Measurements from ENCODE around the gene TMEM184B.

DNA sequence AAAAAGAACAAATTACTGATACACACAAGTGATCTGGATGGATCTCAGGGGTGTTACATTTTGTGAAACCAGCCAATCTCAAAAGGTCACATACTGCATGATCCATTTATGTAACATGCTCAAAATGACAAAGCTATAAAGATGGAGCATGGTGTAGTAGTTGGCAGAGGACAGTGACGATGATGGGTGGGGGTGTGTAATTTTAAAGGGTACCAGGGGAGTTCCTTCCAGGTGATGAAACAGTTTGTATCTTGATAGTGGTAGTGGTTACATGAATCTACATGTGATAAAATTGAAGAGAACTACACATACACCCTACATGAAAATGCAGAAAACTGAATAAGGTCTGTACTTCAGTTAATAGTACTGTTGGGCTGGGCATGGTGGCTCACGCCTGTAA lies 17.1 kb downstream of the TMEM184B start:
- TF ChIP-seq, protein P1, sequence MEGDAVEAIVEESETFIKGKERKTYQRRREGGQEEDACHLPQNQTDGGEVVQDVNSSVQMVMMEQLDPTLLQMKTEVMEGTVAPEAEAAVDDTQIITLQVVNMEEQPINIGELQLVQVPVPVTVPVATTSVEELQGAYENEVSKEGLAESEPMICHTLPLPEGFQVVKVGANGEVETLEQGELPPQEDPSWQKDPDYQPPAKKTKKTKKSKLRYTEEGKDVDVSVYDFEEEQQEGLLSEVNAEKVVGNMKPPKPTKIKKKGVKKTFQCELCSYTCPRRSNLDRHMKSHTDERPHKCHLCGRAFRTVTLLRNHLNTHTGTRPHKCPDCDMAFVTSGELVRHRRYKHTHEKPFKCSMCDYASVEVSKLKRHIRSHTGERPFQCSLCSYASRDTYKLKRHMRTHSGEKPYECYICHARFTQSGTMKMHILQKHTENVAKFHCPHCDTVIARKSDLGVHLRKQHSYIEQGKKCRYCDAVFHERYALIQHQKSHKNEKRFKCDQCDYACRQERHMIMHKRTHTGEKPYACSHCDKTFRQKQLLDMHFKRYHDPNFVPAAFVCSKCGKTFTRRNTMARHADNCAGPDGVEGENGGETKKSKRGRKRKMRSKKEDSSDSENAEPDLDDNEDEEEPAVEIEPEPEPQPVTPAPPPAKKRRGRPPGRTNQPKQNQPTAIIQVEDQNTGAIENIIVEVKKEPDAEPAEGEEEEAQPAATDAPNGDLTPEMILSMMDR (optimal IDR thresholded peaks at IDR 0.05 in 1 of 3, IDR thresholded peaks at IDR 0.05 in 1 of 3, conservative IDR thresholded peaks at IDR 0.05 in 1 of 3; ENCODE audit: extremely low read depth in 1 of 3, insufficient read depth in 2 of 3, low read length in 3 of 3) = no peak
- TF ChIP-seq EZH2 (IDR thresholded peaks at IDR 0.05; ENCODE audit: low read length) = no peak

Data from keratinocyte (primary cell).